GM19328 (cell line): Measurements from ENCODE around the gene MAP3K4.

ENCODE experiments used
- ATAC-seq: cut with Tn5 transposase; IDR thresholded peaks from one replicate; pipeline ENCODE4 v1.9.1; 2021; ENCODE audit warnings: mild to moderate bottlenecking, moderate library complexity; ENCODE audit not compliant: unreplicated experiment

MAP3K4 gene

GRCh38 chr6:160991406-160992060 lies at the start of gene MAP3K4:
Gene MAP3K4 (plus strand): TSS chr6:160991769. CDS start chr6:160991932, 163 bp downstream.
- ATAC-seq: peak; percentile 63

GRCh38 chr6:160943997-160944396 lies 47.6 kb upstream of the MAP3K4 start:
- no peak for ATAC-seq

- ATAC-seq: no peak
Measured at GRCh38 chr6:160945516-160946177, 45.9 kb upstream of the MAP3K4 start.

- no peak for ATAC-seq
Measured at GRCh38 chr6:160949531-160949930, 42.0 kb upstream of the MAP3K4 start.

- no peak for ATAC-seq
Measured at GRCh38 chr6:160950507-160950906, 41.1 kb upstream of the MAP3K4 start.

GRCh38 chr6:160951187-160952030 lies 40.2 kb upstream of the MAP3K4 start:
- no peak for ATAC-seq

- ATAC-seq: no peak
Measured at GRCh38 chr6:160952633-160953281, 38.8 kb upstream of the MAP3K4 start.

- no peak for ATAC-seq
Measured at GRCh38 chr6:160955508-160956295, 35.9 kb upstream of the MAP3K4 start.

- ATAC-seq: no peak
Measured at GRCh38 chr6:160956300-160957035, 35.1 kb upstream of the MAP3K4 start.

- ATAC-seq: no peak
Measured at GRCh38 chr6:160959726-160960435, 31.7 kb upstream of the MAP3K4 start.

- ATAC-seq: no peak
Measured at GRCh38 chr6:160960839-160961238, 30.7 kb upstream of the MAP3K4 start.

GRCh38 chr6:160962835-160963623 lies 28.5 kb upstream of the MAP3K4 start:
- no peak for ATAC-seq

- ATAC-seq: no peak
Measured at GRCh38 chr6:160963651-160964050, 27.9 kb upstream of the MAP3K4 start.

GRCh38 chr6:160965893-160966292 lies 25.7 kb upstream of the MAP3K4 start:
- ATAC-seq: no peak

GRCh38 chr6:160966493-160967229 lies 24.9 kb upstream of the MAP3K4 start:
- ATAC-seq: no peak

- no peak for ATAC-seq
Measured at GRCh38 chr6:160967351-160967750, 24.2 kb upstream of the MAP3K4 start.

- no peak for ATAC-seq
Measured at GRCh38 chr6:160967833-160968232, 23.7 kb upstream of the MAP3K4 start.

GRCh38 chr6:160971171-160971570 lies 20.4 kb upstream of the MAP3K4 start:
- ATAC-seq: no peak
